Type B pancreatic cell (in vitro differentiated cells): ENCODE results near the gene FGF14. TPM values are rescaled to one million over a fixed set of nuclear protein-coding genes. Genes with fewer than 3 reads are reported as not detected.

Experiments
- DNase-seq: peaks from one replicate; pipeline ENCODE4 v3.0.0; 2021; ENCODE audit warnings: mixed read lengths; ENCODE audit not compliant: unreplicated experiment; ENCODE audit errors: extremely low spot score
- H3K27ac Mint-ChIP-seq: 2 replicates; pipeline ENCODE4 v1.8.0; 2021; ENCODE audit warnings: mild to moderate bottlenecking, mixed read lengths
- H3K27me3 Mint-ChIP-seq: 2 replicates; pipeline ENCODE4 v1.8.0; 2021; ENCODE audit warnings: mixed read lengths
- H3K36me3 Mint-ChIP-seq: 2 replicates; pipeline ENCODE4 v1.8.0; 2021; ENCODE audit warnings: mixed read lengths
- H3K4me1 Mint-ChIP-seq: one replicate; pipeline ENCODE4 v1.8.0; 2021; ENCODE audit warnings: mixed read lengths; ENCODE audit not compliant: unreplicated experiment
- H3K4me3 Mint-ChIP-seq: 2 replicates; pipeline ENCODE4 v1.8.0; 2021; ENCODE audit warnings: mild to moderate bottlenecking, mixed read lengths
- H3K9me3 Mint-ChIP-seq: 2 replicates; pipeline ENCODE4 v1.8.0; 2021; ENCODE audit warnings: mixed read lengths
- total RNA-seq: library from RNA; stranded (reverse); gene quantifications from 2 replicates; pipeline ENCODE4 v1.2.1, GENCODE V29; 2021; ENCODE audit warnings: low replicate concordance
- TF ChIP-seq, protein P1 (sequence below): fragments of 200-600 bp; sonication (generic); conservative IDR thresholded peaks from 2 replicates; pipeline ENCODE4 v1.5.0; 2021; ENCODE audit warnings: antibody characterized with exemption, mild to moderate bottlenecking

The FGF14 gene
- total RNA-seq, 1 donor from 2014 or later = 4.2 TPM

DNA sequence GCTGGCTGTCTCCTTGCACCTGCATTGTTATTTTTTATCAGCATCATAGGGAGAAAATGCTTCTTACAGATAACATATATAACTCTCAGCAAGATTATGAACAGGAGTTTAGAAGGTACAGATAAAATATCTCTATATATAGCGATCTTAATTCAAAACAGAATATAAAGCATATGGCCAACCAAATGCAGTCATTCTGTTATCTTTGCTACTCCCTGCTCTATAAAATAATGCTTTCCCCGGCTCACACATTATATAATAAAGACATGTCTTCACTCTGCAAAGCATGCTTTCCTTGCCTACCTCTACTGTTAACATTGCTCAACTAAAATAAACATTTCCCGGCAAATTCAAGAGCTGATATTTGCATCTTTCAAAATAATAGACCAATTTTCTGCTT, 161.7 kb downstream of the FGF14 start:
- TF ChIP-seq, protein P1, sequence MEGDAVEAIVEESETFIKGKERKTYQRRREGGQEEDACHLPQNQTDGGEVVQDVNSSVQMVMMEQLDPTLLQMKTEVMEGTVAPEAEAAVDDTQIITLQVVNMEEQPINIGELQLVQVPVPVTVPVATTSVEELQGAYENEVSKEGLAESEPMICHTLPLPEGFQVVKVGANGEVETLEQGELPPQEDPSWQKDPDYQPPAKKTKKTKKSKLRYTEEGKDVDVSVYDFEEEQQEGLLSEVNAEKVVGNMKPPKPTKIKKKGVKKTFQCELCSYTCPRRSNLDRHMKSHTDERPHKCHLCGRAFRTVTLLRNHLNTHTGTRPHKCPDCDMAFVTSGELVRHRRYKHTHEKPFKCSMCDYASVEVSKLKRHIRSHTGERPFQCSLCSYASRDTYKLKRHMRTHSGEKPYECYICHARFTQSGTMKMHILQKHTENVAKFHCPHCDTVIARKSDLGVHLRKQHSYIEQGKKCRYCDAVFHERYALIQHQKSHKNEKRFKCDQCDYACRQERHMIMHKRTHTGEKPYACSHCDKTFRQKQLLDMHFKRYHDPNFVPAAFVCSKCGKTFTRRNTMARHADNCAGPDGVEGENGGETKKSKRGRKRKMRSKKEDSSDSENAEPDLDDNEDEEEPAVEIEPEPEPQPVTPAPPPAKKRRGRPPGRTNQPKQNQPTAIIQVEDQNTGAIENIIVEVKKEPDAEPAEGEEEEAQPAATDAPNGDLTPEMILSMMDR = no peak
- Mint-ChIP-seq H3K36me3 (no peaks in the 10 kb centered on the region), H3K27ac (no peak overlapping the region), H3K4me3 (no peak overlapping the region), H3K27me3 (peaks cover 3% of the 10 kb centered on the region), H3K9me3 (no peaks in the 10 kb centered on the region), H3K4me1 (no peaks in the 10 kb centered on the region)
- no peak for DNase-seq

DNA sequence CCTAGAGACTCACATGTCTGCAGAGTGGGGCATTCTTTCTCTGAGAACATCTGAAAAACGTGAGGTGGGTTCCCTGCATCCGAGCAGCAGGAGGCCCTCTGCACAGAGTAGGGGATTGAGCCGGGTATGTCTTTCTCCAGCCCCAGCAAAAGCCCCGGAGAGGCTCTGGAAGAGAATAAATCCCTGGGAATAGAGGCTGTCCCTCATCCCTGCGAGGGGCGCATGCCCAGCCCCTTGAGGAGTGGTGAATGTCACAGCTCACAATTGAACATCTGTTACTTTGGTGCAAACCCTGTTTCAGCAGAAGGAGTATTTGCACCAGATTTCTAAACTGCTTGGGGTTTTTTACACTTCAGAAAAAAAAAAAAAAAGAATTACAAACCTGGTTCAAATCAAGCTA, 164.6 kb downstream of the FGF14 start:
- H3K9me3 Mint-ChIP-seq = no peaks in the 10 kb centered on the region

DNA sequence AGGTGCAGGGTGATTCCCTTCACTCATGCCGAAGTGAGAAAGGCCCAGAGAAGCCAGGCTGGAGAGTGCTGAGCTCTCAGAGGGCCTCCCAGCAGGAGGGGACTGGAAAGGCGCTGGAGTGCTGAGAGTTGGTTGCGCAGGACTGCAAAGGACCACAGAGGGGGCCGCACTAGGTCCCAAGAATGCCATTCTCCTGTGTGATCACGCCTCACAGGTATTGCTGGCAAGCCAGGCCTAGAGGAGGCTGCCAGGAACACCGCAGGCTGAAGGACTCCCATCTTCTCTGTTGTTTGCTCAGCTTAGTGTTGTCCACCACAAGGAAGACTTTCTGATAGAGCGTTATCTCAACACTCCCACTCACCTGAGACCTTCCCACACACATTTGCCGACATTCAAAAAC, 165.0 kb downstream of the FGF14 start:
- H3K36me3 Mint-ChIP-seq = no peaks in the 10 kb centered on the region
- H3K27me3 Mint-ChIP-seq = peaks cover 3% of the 10 kb centered on the region
- no peak overlapping the region for H3K27ac Mint-ChIP-seq
- TF ChIP-seq, protein P1 = no peak
- no peak for DNase-seq
- no peaks in the 10 kb centered on the region for H3K4me1 Mint-ChIP-seq
- no peak overlapping the region for H3K4me3 Mint-ChIP-seq
- no peaks in the 10 kb centered on the region for H3K9me3 Mint-ChIP-seq

More for the DNA sequence above, 164.6 kb downstream of the FGF14 start:
- no peak for DNase-seq
- Mint-ChIP-seq H3K4me3 (no peak overlapping the region), H3K27me3 (peaks cover 3% of the 10 kb centered on the region), H3K27ac (no peak overlapping the region), H3K36me3 (no peaks in the 10 kb centered on the region), H3K4me1 (no peaks in the 10 kb centered on the region)
- TF ChIP-seq, protein P1 = no peak

DNA sequence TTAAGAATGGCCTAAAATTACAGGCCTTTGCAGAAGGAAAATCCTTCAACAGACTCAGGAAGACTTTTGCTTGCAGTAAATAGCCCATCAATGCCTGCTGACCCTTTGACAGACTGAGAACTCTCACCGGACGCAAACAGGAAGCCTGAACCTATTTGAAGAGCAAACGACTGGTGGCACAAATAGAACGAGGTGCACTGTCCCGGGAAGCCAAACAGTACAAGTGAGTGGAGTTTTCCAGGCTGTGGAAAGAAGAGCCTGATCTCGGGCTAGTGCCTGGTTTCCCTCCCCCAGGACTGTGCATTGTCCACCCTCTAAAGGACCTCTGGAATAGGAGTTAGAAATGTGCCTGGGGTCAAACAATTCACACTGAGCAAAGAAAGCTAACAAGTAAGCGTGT, 165.5 kb downstream of the FGF14 start:
- Mint-ChIP-seq H3K27ac (no peak overlapping the region), H3K27me3 (peaks cover 3% of the 10 kb centered on the region), H3K4me3 (no peak overlapping the region), H3K9me3 (no peaks in the 10 kb centered on the region), H3K36me3 (no peaks in the 10 kb centered on the region), H3K4me1 (no peaks in the 10 kb centered on the region)
- TF ChIP-seq, protein P1 = no peak
- no peak for DNase-seq

DNA sequence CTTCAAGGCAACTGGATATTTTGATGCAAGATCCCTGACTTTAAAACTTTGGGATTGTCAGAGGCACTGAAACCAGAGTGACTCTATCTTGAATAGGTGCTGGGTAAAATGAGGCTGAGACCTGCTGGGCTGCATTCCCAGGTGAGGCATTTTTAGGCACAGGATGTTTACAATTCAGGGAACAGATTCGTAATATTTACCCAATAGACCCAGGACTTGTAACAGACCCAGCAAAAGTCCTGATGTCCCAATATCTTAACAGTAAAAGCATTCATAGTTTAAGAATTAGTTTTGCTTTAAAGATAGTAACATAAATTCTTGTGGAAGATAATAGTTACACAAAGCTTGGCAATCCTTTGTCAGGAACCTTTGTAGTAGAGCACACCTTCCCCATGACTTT, 166.2 kb downstream of the FGF14 start:
- DNase-seq = no peak
- H3K27me3 Mint-ChIP-seq = peaks cover 3% of the 10 kb centered on the region
- no peaks in the 10 kb centered on the region for H3K4me1 Mint-ChIP-seq
- no peak overlapping the region for H3K4me3 Mint-ChIP-seq
- no peaks in the 10 kb centered on the region for H3K9me3 Mint-ChIP-seq
- H3K27ac Mint-ChIP-seq = no peak overlapping the region
- no peaks in the 10 kb centered on the region for H3K36me3 Mint-ChIP-seq
- TF ChIP-seq, protein P1 = no peak

DNA sequence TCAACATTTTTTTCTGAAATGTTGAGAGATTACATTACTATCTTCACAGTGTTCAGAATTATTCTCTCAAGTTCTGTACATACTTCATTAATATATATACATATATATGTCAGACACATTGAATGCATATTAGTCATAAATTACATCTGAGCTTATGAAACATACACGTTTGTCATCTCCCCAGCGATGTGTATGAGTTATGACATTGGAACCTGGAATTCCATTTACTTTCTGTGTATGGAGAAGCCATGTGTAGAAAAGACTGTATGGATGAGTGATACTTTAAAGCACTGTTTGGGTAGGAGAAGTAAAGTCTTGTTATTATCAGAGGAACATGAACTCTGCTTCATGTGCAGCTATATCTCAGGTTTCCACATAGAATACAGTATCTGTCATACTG, 167.2 kb downstream of the FGF14 start:
- TF ChIP-seq, protein P1 = no peak
- H3K36me3 Mint-ChIP-seq = no peaks in the 10 kb centered on the region
- no peak overlapping the region for H3K4me3 Mint-ChIP-seq
- H3K27ac Mint-ChIP-seq = no peak overlapping the region
- H3K27me3 Mint-ChIP-seq = peaks cover 3% of the 10 kb centered on the region
- no peaks in the 10 kb centered on the region for H3K4me1 Mint-ChIP-seq
- H3K9me3 Mint-ChIP-seq = no peaks in the 10 kb centered on the region
- DNase-seq = no peak
